ENCODE results near the gene QRFP. TPM values are rescaled to one million over a fixed set of nuclear protein-coding genes. Genes with fewer than 3 reads are reported as not detected.

QRFP gene
- polyA plus RNA-seq, 3 donors from 2014 or later, result not detected

DNA sequence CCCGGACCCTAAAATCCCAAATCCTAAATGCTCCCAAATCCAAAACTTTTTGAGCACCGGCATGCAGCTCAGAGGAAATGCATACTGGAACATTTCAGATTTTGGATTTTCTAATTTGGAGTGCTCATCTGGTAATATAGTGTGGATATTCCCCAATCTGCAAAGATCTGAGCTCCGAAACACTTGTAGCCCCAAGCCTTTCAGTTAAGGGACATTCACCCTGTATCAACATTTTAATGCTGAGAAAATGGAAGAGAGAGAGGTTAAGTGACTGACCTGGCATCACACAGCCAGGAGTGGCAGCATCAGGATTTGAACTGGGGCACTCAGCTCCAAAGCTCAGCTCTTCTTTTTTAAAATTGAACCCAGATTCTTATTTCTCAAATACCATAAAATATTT lies 30.7 kb downstream of the QRFP start:
- Mint-ChIP-seq H3K36me3 (peaks cover 3 to 11% (median 4%) of the 10 kb centered on the region in 3 donors), H3K4me1 (peaks cover 4 to 13% of the 10 kb centered on the region in 2 donors), H3K9me3 (no peaks in the 10 kb centered on the region), H3K27ac (peak overlapping the region in 1 of 6 donors; percentile 23), H3K4me3 (no peak overlapping the region), H3K27me3 (ENCODE audit: low read depth in 3 of 3) (no peaks in the 10 kb centered on the region)
- DNase-seq, result no peak

DNA sequence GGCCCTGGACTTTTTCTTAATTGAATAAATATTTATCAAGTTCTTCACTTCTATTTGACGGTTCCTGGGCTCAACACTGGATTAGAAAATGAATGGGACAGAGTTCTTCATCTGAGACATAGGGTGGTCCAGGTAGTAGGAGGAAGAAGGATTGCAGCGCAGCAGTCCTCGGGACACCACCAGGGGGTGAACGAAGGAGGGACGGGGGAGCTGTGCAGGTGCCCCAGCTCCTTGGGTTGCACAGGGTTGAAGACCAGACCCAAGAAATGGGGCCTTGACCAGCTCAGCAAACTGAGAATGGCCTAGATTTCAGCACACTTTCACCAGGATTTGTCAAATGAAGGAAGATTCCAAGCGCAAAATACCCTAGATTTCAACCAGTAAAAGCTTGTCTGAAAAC lies 32.1 kb downstream of the QRFP start:
- peaks cover 3 to 11% (median 4%) of the 10 kb centered on the region in 3 donors for H3K36me3 Mint-ChIP-seq

DNA sequence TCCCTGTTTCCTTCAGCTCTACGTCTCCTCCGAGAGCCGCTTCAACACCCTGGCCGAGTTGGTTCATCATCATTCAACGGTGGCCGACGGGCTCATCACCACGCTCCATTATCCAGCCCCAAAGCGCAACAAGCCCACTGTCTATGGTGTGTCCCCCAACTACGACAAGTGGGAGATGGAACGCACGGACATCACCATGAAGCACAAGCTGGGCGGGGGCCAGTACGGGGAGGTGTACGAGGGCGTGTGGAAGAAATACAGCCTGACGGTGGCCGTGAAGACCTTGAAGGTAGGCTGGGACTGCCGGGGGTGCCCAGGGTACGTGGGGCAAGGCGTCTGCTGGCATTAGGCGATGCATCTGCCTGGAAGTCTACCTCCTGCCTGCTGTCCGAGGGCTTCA lies 33.9 kb downstream of the QRFP start:
- no peak for DNase-seq
- no peak overlapping the region for H3K27ac Mint-ChIP-seq
- no peak overlapping the region for H3K4me3 Mint-ChIP-seq
- peaks cover 3 to 11% (median 4%) of the 10 kb centered on the region in 3 donors for H3K36me3 Mint-ChIP-seq
- no peaks in the 10 kb centered on the region for H3K27me3 Mint-ChIP-seq (ENCODE audit: low read depth in 3 of 3)
- no peaks in the 10 kb centered on the region for H3K9me3 Mint-ChIP-seq
- H3K4me1 Mint-ChIP-seq, result peaks cover 4 to 20% of the 10 kb centered on the region in 2 donors

More for the DNA sequence above, 32.1 kb downstream of the QRFP start:
- Mint-ChIP-seq H3K4me3 (no peak overlapping the region), H3K27ac (no peak overlapping the region), H3K4me1 (peaks cover 4 to 20% of the 10 kb centered on the region in 2 donors), H3K9me3 (no peaks in the 10 kb centered on the region), H3K27me3 (ENCODE audit: low read depth in 3 of 3) (no peaks in the 10 kb centered on the region)
- no peak for DNase-seq

DNA sequence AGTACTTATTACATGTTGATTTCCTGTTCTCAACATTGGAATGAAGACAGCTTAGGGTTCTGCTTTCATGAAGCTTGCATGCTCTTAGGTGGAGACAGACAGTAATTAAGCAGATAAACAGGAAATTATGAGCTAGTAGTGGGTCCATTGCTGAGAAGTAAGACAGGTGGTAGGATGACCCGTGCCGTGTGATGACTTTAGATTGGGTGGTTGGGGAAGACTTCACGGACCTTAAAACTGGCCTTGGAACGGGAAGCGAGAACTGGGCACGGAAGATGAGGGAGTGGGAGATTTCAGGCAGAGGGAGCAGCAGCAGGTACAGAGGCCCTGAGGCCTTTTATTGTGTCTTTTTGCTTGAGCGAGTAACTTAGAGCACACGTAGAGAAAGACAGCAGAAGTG lies 34.4 kb downstream of the QRFP start:
- Mint-ChIP-seq H3K27ac (peak overlapping the region in 2 of 6 donors; percentile 20 to 24), H3K4me1 (peaks cover 4 to 20% of the 10 kb centered on the region in 2 donors), H3K27me3 (ENCODE audit: low read depth in 3 of 3) (no peaks in the 10 kb centered on the region), H3K36me3 (peaks cover 3 to 11% (median 4%) of the 10 kb centered on the region in 3 donors), H3K4me3 (no peak overlapping the region), H3K9me3 (no peaks in the 10 kb centered on the region)
- DNase-seq, result no peak

DNA sequence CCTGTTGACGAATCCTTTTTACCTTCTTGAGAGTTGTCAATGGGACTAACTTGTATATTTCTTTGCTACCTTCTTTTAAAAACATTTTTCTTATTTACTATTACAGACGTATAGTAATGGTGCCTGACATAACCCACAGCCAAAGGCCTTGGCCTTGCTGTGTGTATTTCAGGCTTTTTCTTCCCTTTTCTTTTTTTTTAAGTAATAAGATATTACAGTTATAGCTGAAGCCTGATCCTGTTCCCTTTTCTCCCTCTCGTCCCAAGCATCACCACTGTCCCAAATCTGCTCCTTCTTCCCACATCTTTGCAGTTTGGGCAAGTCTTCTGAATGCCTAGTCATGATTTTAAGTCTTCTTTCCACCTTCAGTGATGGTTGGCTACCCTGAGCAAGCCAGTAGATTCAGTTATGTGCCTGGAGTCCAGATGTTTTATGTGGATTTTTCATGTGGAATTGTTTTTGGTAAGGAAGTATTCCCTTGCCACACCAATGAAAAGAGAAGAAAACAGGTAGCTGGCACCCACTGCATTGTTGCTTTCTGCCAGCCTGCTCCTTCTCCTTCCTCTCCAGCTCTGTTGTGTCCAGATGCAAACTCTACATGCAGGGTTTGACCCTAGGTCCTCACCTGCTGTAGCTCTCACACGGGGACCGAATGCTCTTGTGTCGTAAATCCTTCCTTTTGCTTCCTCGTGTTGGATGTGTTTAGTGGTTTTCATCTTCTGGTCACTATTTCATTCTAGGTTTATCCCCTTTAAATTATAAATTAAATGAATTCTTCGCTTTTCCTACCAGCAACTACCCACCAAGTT lies 35.0 kb downstream of the QRFP start:
- no peak for DNase-seq
- Mint-ChIP-seq H3K4me3 (no peak overlapping the region), H3K27ac (peak overlapping the region in 2 of 6 donors; percentile 40 to 50), H3K36me3 (peaks cover 4 to 11% (median 5%) of the 10 kb centered on the region in 3 donors), H3K27me3 (ENCODE audit: low read depth in 3 of 3) (no peaks in the 10 kb centered on the region), H3K4me1 (peaks cover 4 to 19% of the 10 kb centered on the region in 2 donors), H3K9me3 (no peaks in the 10 kb centered on the region)

DNA sequence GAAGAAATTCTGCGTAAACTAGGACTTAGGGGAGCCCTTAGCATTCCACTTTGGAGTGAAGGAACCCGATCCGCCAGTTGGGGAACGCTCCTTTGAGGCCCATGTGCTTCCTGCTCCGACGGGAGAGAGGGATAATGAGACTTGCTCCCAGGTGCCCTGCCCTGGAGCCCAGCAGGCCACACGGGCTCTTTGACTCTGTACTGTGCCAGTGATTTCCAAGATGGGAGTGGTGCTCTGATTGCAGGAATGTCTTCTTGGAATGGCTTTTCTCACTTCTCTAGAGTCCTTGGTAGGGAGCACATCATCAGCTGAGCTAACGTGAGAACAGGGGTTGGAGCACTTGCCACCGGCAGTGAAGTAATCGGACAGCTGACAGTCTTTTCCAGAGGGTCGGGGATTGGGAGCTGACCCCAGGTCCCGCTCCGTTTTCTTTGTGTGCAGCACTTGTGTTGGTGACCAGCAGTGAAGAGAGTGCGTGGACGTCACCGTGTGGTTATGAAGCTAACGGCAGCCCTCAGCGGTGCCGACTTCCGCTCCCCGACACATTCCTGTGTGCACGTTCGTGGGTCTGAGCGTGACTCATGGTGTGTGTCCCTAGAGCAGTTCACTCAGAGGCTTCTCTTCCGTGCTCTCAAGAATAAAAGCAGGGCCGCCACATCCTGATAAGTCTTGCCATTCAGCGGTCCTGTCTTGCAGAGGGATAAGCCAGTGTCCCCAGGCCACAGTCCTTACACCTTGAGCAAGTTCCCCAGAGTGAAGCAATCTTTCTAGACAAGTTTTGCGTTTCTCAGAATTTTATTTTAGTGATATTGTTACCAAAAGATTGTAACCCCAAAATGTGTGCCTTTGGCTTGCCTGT lies 35.9 kb downstream of the QRFP start:
- Mint-ChIP-seq H3K27me3 (ENCODE audit: low read depth in 3 of 3) (no peaks in the 10 kb centered on the region), H3K36me3 (peaks cover 5 to 11% (median 6%) of the 10 kb centered on the region in 3 donors), H3K27ac (peak overlapping the region in 5 of 6 donors; percentile 23 to 65 (median 45))

DNA sequence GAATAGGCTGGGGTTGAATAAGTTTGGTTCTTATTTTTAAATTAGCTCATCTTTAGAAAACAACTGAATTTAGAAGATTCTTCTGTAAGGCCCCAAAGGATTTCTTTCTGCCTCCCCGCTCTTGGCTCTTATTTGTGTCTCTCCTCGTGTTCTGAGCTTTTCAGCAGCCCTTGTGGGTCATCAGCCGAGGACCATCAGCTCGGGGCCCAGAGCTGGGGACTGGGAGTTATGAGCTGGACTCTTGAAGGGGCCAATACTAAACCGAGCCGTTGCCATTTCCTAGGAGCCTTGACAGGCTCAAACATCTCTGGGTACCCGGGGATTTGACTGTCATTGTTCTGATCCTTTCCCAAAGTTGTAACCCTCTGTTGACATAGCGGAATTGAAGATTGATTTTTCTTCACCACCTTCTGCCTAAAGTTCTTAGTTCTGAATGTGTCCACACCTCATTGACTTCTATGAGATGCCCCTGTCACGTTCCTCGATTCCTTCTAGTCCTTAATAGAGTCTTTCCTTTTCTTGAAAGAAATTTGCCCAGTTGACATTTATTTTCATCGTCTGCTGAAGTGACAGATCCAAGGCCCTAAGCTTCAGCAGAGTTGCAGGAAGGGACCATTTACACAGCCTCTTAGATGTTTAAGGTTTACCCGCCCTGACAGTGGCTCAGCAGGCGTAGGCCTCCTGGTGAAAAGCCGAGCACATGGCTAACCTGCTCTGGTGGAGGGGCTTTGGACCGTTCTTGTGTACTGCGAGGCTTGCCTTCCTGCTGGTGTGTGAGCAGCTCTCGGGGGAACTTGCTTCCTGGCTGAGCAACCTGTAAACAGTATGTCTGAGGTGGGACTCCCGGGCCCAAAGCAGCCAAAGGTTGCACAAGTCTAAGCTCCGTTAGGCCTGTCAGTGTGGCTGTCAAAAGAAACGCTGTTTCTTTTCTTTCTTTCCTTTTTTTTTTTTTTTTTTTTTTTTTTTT lies 37.6 kb downstream of the QRFP start:
- Mint-ChIP-seq H3K36me3 (peaks cover 5 to 11% (median 9%) of the 10 kb centered on the region in 3 donors), H3K4me3 (no peak overlapping the region), H3K27ac (peak overlapping the region in 1 of 6 donors; percentile 13), H3K27me3 (ENCODE audit: low read depth in 3 of 3) (no peaks in the 10 kb centered on the region), H3K4me1 (peaks cover 4 to 14% of the 10 kb centered on the region in 2 donors), H3K9me3 (no peaks in the 10 kb centered on the region)
- DNase-seq, result no peak

More for the DNA sequence above, 35.9 kb downstream of the QRFP start:
- Mint-ChIP-seq H3K4me1 (peaks cover 4 to 14% of the 10 kb centered on the region in 2 donors), H3K9me3 (no peaks in the 10 kb centered on the region), H3K4me3 (peak overlapping the region in 3 of 5 donors; percentile 7 to 28 (median 14))
- DNase-seq, result peak; percentile 22 to 42 (median 37)

DNA sequence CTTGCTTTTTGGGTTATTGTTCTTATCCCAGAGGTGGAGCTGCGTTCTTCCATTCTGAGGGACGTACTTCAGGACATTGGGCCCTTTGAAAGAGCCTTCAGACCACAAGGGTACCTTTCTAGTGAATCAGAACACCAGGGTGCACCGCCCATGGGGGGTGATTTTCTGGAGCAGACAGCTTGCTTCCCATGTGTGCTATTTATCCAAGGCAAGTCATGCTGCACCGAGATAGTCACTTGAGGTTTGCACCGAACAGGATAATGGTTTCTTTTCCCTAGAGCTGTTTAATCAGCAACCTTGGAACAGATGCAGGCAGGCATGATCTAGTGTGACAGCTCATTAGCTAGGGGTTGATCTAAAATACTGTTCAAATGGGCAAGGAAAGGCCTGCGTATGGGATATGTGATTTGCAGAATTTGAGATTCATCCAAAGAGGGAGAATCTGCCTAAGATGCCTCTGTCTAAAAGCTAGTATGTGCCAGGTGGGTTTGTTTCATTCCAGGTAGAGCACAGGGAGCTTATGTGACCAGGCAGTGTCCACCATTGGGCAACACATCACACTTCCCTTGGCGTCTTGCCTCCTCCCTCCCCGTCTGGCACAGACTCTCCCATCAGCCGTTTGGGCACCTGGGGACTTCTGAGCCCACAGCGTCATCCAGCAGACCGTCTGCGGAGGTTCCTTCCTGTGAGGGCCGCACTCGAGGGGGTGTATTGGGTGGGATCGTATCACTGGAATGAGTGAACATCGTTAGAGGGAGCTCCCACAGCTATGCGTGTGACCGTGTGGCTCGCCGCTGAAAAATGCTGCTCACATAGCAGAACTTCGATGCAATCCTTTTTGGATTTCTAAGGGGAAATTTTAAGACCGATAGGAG lies 38.5 kb downstream of the QRFP start:
- no peaks in the 10 kb centered on the region for H3K9me3 Mint-ChIP-seq
- peaks cover 4 to 9% of the 10 kb centered on the region in 2 donors for H3K4me1 Mint-ChIP-seq
- H3K27ac Mint-ChIP-seq, result no peak overlapping the region
- H3K36me3 Mint-ChIP-seq, result peaks cover 3 to 11% (median 9%) of the 10 kb centered on the region in 3 donors
- H3K4me3 Mint-ChIP-seq, result no peak overlapping the region
- no peaks in the 10 kb centered on the region for H3K27me3 Mint-ChIP-seq (ENCODE audit: low read depth in 3 of 3)
- DNase-seq, result no peak

DNA sequence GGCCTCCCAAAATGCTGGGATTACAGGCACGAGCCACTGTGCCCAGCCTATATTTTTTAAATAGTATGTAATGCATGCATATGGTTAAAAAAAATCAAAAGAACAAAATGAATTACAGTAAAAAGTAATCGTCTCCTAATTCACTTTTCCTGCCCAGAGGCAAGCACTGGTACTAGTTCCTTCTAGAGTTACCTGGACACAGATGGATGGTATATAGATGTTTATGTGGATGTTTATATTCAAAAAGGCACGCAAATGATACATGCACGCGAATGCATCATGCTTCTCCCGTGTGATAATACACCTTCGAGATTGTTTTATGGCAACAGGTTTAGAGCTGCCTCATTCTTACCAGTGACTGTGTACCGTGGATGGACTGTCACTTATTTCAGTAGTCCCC lies 40.1 kb downstream of the QRFP start:
- peaks cover 2 to 9% of the 10 kb centered on the region in 2 donors for H3K4me1 Mint-ChIP-seq
- H3K36me3 Mint-ChIP-seq, result peaks cover 0 to 8% (median 3%) of the 10 kb centered on the region in 3 donors
- H3K4me3 Mint-ChIP-seq, result no peak overlapping the region
- H3K27ac Mint-ChIP-seq, result peak overlapping the region in 1 of 6 donors; percentile 3
- no peaks in the 10 kb centered on the region for H3K9me3 Mint-ChIP-seq
- no peak for DNase-seq
- no peaks in the 10 kb centered on the region for H3K27me3 Mint-ChIP-seq (ENCODE audit: low read depth in 3 of 3)

DNA sequence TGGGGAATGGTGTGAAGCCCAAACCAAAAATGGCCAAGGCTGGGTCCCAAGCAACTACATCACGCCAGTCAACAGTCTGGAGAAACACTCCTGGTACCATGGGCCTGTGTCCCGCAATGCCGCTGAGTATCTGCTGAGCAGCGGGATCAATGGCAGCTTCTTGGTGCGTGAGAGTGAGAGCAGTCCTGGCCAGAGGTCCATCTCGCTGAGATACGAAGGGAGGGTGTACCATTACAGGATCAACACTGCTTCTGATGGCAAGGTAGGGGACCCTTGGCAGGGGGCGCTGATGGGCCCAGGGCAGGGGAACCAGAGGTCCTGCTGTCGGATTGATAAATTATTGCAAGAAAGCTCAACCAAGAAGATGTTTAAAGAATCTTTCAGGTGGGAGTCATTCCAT lies 41.8 kb downstream of the QRFP start:
- Mint-ChIP-seq H3K27me3 (ENCODE audit: low read depth in 3 of 3) (peaks cover 0 to 3% (median 0%) of the 10 kb centered on the region in 3 donors), H3K4me3 (no peak overlapping the region), H3K9me3 (no peaks in the 10 kb centered on the region), H3K36me3 (peaks cover 0 to 5% (median 3%) of the 10 kb centered on the region in 3 donors), H3K27ac (no peak overlapping the region), H3K4me1 (peaks cover 0 to 2% of the 10 kb centered on the region in 2 donors)
- DNase-seq, result no peak

DNA sequence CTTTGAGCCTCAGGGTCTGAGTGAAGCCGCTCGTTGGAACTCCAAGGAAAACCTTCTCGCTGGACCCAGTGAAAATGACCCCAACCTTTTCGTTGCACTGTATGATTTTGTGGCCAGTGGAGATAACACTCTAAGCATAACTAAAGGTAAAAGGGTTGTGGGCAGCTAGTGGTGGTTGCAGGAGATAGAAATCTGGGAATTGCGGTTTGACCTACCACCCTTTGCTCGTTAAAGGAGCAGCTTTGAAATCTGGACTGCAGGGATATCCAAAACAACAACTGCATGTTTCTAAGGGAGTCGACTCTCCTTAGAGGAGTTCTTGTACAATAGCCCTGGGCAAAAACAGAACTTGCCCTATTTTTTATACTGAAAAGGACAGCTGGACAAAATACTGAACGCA lies 42.5 kb downstream of the QRFP start:
- DNase-seq, result no peak
- Mint-ChIP-seq H3K4me1 (peaks cover 0 to 2% of the 10 kb centered on the region in 2 donors), H3K27ac (no peak overlapping the region), H3K36me3 (peaks cover 0 to 5% (median 3%) of the 10 kb centered on the region in 3 donors), H3K9me3 (no peaks in the 10 kb centered on the region), H3K27me3 (ENCODE audit: low read depth in 3 of 3) (peaks cover 0 to 3% (median 0%) of the 10 kb centered on the region in 3 donors), H3K4me3 (no peak overlapping the region)

DNA sequence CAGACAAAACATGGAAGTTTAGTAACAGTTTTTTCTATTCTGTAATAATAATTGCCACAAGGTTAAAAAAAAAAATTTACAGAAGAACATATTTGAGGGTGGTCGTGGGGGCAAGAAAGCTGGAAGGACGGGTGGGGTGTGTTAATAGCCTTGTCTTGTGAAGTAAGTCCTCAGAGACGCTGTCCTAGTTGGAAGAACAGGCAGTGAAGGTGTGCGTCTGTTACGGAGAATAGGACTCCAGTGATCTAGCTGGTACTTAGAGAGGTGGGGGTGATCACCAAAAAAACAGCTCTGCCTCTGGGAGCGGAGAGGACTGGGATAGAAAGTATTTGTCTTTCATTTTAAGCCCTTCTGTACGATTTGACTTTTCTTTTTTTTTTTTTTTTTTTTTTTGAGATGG lies 43.8 kb downstream of the QRFP start:
- H3K27ac Mint-ChIP-seq, result no peak overlapping the region
- no peak overlapping the region for H3K4me3 Mint-ChIP-seq
- no peaks in the 10 kb centered on the region for H3K9me3 Mint-ChIP-seq
- no peak for DNase-seq
- H3K27me3 Mint-ChIP-seq (ENCODE audit: low read depth in 3 of 3), result peaks cover 0 to 3% (median 0%) of the 10 kb centered on the region in 3 donors
- peaks cover under 1 to 2% of the 10 kb centered on the region in 2 donors for H3K4me1 Mint-ChIP-seq
- H3K36me3 Mint-ChIP-seq, result peaks cover 0 to 5% (median 3%) of the 10 kb centered on the region in 3 donors

Data from immature natural killer cell (primary cell).